COR-L47 (cell line): ENCODE results near the gene TRAF4.
A peak's percentile ranks its signal among the peaks of the same experiment; 100 is the strongest.
"Not testable (repeated sequence)": the region's sequence is repeated elsewhere in the genome, so short reads cannot be mapped to it uniquely, and the experiment has no call there.

ENCODE experiments used
- DNase-seq: peaks from one replicate; lab custom pipeline; 2025; lab: John Stamatoyannopoulos, UW

TRAF4 gene

GRCh38 chr17:28792877-28793661 lies 49.3 kb downstream of the TRAF4 start:
- no peak for DNase-seq

GRCh38 chr17:28794846-28795441 lies 51.1 kb downstream of the TRAF4 start:
- DNase-seq, result not testable (repeated sequence)

GRCh38 chr17:28796062-28796461 lies 52.3 kb downstream of the TRAF4 start:
- peak; percentile 96 for DNase-seq
